ENCODE measurements around the gene TNKS2. TPM values are rescaled to one million over a fixed set of nuclear protein-coding genes. Genes with fewer than 3 reads are reported as not detected.

The TNKS2 gene
- total and polyA plus RNA-seq, 8 donors: 5.2 to 22.6 (median 14.3) TPM

DNA sequence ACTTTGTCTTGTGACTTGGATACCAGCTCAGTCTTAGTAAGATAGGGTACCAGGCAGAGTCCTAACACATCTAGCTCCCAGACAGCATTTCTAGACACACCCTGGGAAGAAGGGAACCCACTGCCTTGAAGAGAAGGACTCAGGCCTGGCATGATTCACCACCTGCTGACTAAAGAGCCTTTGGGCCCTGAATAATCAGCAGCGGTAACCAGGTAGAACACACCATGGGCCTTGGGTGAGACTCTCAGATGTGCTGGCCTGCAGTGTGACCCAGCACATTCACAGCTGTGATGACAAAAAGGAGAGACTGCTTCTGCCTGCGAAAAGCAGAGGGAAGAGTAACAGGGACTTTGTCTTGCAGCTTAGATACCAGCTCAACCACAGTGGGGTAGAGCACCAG is 10.4 kb upstream of the TNKS2 start:
- ATAC-seq (peak in 1 of 4 donors; percentile 20), DNase-seq (no peak), FAIRE-seq (no peak)
- Histone ChIP-seq H3K27ac (no peak overlapping the region), H3K27me3 (no peaks in the 10 kb centered on the region), H3K9me3 (no peaks in the 10 kb centered on the region), H3K4me3 (no peak overlapping the region), H3K4me1 (no peaks in the 10 kb centered on the region), H3K36me3 (no peaks in the 10 kb centered on the region)
- TF ChIP-seq, protein P1, sequence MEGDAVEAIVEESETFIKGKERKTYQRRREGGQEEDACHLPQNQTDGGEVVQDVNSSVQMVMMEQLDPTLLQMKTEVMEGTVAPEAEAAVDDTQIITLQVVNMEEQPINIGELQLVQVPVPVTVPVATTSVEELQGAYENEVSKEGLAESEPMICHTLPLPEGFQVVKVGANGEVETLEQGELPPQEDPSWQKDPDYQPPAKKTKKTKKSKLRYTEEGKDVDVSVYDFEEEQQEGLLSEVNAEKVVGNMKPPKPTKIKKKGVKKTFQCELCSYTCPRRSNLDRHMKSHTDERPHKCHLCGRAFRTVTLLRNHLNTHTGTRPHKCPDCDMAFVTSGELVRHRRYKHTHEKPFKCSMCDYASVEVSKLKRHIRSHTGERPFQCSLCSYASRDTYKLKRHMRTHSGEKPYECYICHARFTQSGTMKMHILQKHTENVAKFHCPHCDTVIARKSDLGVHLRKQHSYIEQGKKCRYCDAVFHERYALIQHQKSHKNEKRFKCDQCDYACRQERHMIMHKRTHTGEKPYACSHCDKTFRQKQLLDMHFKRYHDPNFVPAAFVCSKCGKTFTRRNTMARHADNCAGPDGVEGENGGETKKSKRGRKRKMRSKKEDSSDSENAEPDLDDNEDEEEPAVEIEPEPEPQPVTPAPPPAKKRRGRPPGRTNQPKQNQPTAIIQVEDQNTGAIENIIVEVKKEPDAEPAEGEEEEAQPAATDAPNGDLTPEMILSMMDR (IDR thresholded peaks at IDR 0.05): no peak
- intact Hi-C loops (cut with DNase I): no loop called here
- WGBS, 2 donors: 86 to 98% methylated on average over 2 of the region's 2 CpGs

DNA sequence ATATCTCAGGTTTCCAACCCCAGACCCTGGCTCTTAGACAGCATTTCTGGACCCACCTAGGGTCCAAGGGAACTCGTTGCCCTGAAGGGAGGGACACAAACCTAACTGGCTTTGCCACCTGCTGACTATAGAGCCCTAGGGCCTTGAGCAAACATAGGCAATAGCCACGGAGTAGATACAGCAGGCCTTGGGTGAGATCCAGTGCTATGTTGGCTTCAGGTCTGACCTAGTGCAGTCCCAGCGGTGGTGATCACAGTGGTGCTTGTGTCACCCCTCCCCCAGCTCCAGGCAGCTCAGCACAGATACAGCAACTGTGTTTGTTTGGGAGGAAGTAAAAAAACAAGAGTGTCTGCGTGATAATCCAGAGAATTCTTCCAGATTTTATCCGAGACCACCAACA is 9.7 kb upstream of the TNKS2 start:
- H3K4me3 ChIP-seq: no peak overlapping the region
- WGBS, 2 donors: 34 to 36% methylated on average over 5 of the region's 5 CpGs
- TF ChIP-seq, protein P1 (IDR thresholded peaks at IDR 0.05): no peak
- no peak overlapping the region for H3K27ac ChIP-seq
- intact Hi-C loops (cut with DNase I): no loop called here
- no peaks in the 10 kb centered on the region for H3K36me3 ChIP-seq
- no peaks in the 10 kb centered on the region for H3K27me3 ChIP-seq
- no peaks in the 10 kb centered on the region for H3K9me3 ChIP-seq
- no peaks in the 10 kb centered on the region for H3K4me1 ChIP-seq
- DNase-seq (peak in 5 of 6 donors; percentile 65 to 76 (median 71)), ATAC-seq (peak; percentile 96 to 100 (median 99)), FAIRE-seq (no peak)

DNA sequence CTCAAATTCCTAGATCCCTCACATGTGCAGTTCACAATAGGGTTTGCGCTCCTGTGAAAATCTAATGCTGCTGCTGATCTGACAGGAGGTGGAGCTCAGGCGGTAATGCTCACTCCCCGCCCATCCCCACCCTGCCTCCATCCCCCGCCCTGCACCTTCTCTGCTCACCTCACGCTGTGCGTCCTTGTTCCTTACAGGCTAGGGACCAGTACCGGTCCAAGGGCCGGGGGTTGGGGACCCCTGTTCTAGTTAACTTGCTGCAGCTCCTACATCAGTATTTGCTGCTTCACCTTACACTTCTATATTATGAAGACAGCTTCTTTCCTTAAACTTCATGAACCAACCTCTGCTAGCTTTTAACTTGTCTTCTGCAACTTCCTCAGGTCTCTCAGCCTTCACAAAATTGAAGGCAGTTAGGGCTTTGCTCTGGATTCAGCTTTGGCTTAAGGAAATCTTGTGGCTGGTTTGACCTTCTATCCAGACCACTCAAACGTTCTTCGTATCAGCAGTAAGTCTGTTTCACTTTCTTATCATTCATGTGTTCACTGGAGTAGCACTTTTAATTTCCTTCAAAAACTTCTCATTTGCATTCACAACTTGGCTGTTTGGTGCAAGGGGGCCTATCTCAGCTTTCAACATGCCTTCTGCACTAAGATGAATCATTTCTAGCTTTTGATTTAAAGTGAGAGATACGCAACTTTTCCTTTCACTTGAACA is 1.7 kb upstream of the TNKS2 start:
- TF ChIP-seq, protein P1 (IDR thresholded peaks at IDR 0.05): no peak
- no peaks in the 10 kb centered on the region for H3K27me3 ChIP-seq
- peaks cover 0 to 26% (median 13%) of the 10 kb centered on the region in 3 donors for H3K4me1 ChIP-seq
- H3K27ac ChIP-seq: peak overlapping the region in 2 of 4 donors; percentile 59 to 67
- intact Hi-C loops (cut with DNase I): no loop called here
- FAIRE-seq: no peak
- DNase-seq: peak; percentile 40 to 70 (median 52)
- 6 to 12% methylated on average over 11 of the region's 11 CpGs for WGBS, 2 donors
- no peaks in the 10 kb centered on the region for H3K9me3 ChIP-seq
- ATAC-seq: peak in 3 of 4 donors; percentile 35 to 60 (median 54)
- H3K4me3 ChIP-seq: peak overlapping the region in 3 of 4 donors; percentile 5 to 81 (median 23)
- no peaks in the 10 kb centered on the region for H3K36me3 ChIP-seq

DNA sequence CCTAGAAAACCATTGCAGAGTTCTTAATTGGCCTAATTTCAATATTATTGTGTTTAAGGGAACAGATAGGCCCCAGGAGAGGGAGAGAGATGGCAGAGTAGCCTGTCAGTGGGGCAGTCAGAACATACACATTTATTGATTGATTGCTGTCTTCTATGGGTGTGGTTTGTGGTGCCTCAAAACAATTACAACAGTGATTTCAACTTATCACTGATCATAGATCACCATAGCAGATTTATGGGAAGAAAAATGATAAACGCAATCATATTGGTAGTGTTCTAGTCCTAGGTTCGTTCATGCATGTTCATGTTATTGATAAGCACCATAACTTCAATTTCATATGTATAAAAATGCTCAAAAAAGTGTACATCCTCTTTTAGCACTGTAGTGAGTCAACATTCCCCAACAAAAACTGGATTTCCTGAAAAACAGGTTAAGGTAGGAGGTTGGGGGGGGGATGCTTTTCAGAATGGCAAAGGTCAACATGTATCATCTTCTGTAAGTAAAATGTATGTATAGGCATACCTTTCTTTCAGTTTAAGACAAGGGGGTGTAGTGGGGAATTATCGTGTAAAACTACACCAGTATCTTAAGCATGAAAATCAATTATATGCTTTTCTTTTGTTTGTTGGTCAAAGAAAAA is 1.1 kb upstream of the TNKS2 start:
- 28 to 41% methylated on average over 3 of the region's 3 CpGs for WGBS, 2 donors
- DNase-seq (no peak), ATAC-seq (no peak), FAIRE-seq (no peak)
- Histone ChIP-seq H3K4me3 (peak overlapping the region; percentile 79 to 89 (median 80)), H3K27me3 (no peaks in the 10 kb centered on the region), H3K4me1 (peaks cover 0 to 31% (median 13%) of the 10 kb centered on the region in 3 donors), H3K36me3 (no peaks in the 10 kb centered on the region), H3K27ac (peak overlapping the region in 3 of 4 donors; percentile 97 to 98 (median 98)), H3K9me3 (no peaks in the 10 kb centered on the region)
- intact Hi-C loops (cut with DNase I): no loop called here
- TF ChIP-seq, protein P1 (IDR thresholded peaks at IDR 0.05): no peak
